Spleen (tissue), 11 donors: ENCODE data around the gene TTC21A. TPM values are rescaled to one million over a fixed set of nuclear protein-coding genes. Genes with fewer than 3 reads are reported as not detected.

ENCODE experiments used
- DNase-seq: peaks from one replicate; pipeline ENCODE4 v3.0.0-alpha.2; 2020
- H3K27ac ChIP-seq, 8 donors: fragments of 200-600 bp; sonication (generic) in 7 of 8; 1 replicate in 4 of 8; 2 replicates in 4 of 8; pipeline versions ENCODE4 v1.5.0 to v1.8.0; 2016 to 2021; ENCODE audit warnings: inconsistent platforms in 4 of 8, mild to moderate bottlenecking in 4 of 8, moderate library complexity in 1 of 8
- H3K27me3 ChIP-seq, 7 donors: fragments of 200-600 bp; sonication (generic) in 6 of 7; replicated peaks in 1 of 7; 1 replicate in 4 of 7; 2 replicates in 3 of 7; pipeline versions ENCODE4 v1.5.0 to v1.8.0; 2016 to 2021; ENCODE audit warnings: inconsistent platforms in 3 of 7, mild to moderate bottlenecking in 1 of 7
- H3K36me3 ChIP-seq, 6 donors: fragments of 200-600 bp; sonication (generic) in 5 of 6; 1 replicate in 4 of 6; 2 replicates in 2 of 6; pipeline versions ENCODE4 v1.5.0 to v1.8.0; 2016 to 2021; ENCODE audit warnings: inconsistent platforms in 2 of 6
- H3K4me1 ChIP-seq, 6 donors: fragments of 200-600 bp; sonication (generic) in 5 of 6; 1 replicate in 3 of 6; 2 replicates in 3 of 6; pipeline versions ENCODE4 v1.5.0 to v1.8.0; 2016 to 2021; ENCODE audit warnings: inconsistent platforms in 3 of 6
- H3K4me3 ChIP-seq, 8 donors: fragments of 200-600 bp; sonication (generic) in 7 of 8; 1 replicate in 4 of 8; 2 replicates in 4 of 8; pipeline versions ENCODE4 v1.5.0 to v1.8.0; 2016 to 2021; ENCODE audit warnings: inconsistent platforms in 4 of 8, mild to moderate bottlenecking in 4 of 8, moderate library complexity in 2 of 8
- H3K9me3 ChIP-seq, 8 donors: fragments of 200-600 bp; sonication (generic) in 7 of 8; 1 replicate in 4 of 8; 2 replicates in 4 of 8; pipeline versions ENCODE4 v1.5.0 to v1.8.0; 2016 to 2021; ENCODE audit warnings: inconsistent platforms in 4 of 8
- POLR2A ChIP-seq, 3 donors: fragments of 450-650 bp; IDR thresholded peaks; one replicate each; pipeline ENCODE4 v1.5.1; 2017; ENCODE audit warnings: antibody characterized with exemption in 3 of 3, mild to moderate bottlenecking in 1 of 3
- POLR2AphosphoS5 ChIP-seq, 3 donors: sonication (generic); formaldehyde crosslinking; IDR thresholded peaks; one replicate each; pipeline ENCODE4 v1.5.1; 2017; ENCODE audit warnings: antibody characterized with exemption in 3 of 3
- WGBS, 5 donors: extraction: QIAGEN DNeasy Blood & Tissue Kit in 3 of 5; methylation state at CpG; one replicate each; pipeline versions ENCODE4 v1.1.5 to v1.1.7; 2013 to 2018; 5-methylcytosine and 5-hydroxymethylcytosine counted together
- intact Hi-C: fragments of 100-400 bp; cut with DNase I; formaldehyde crosslinking; loops from one replicate; pipeline ENCODE4 v1.15.0; 2023; ENCODE audit warnings: low total_unique reads
- polyA plus RNA-seq, 3 donors: library from polyadenylated mRNA; stranded (reverse); fragments of 200-250 nt; gene quantifications; one replicate each; pipeline ENCODE4 v1.2.1, GENCODE V29; 2013
- total RNA-seq, 7 donors: library from RNA; depleted of rRNA in 3 of 7; stranded (reverse); fragments of >200 nt in 3 of 7; fragmentation: NEBNext Ultra II Directional in 4 of 7; extraction: Animal tissue kit (Norgen Biotek cat#: 25700) in 4 of 7; gene quantifications; one replicate each; pipeline versions ENCODE4 v1.1.0 to v1.2.1, GENCODE V29; 2016 to 2021
- TF ChIP-seq, protein P1 (sequence below), 11 experiments: fragments of 200-600 bp in 7 of 11; fragments of 450-650 bp in 4 of 11; sonication (generic) in 4 of 11; IDR thresholded peaks in 8 of 11; conservative IDR thresholded peaks in 3 of 11; 1 replicate in 7 of 11; 2 replicates in 4 of 11; pipeline versions ENCODE4 v1.4.0 to v1.8.0; 2016 to 2021; ENCODE audit warnings: antibody characterized with exemption in 11 of 11, inconsistent platforms in 4 of 11, mild to moderate bottlenecking in 1 of 11
- donor health status: healthy with polysubstance abuse.
- donor health status: DM: no; HTN: no; CAD: no; lungs with moderate emphysema.
- donor health status: DM: no; HTN: no; CAD: no.
- donor health status: Bipolar disorder and iron deficiency.
- donor health status: healthy.
- donor health status: DM: no; HTN: no; CAD: no.
- donor health status: DM: yes; HTN: yes; CAD: no.

TTC21A gene
- total and polyA plus RNA-seq, 10 donors, result 11.6 to 34.3 (median 16.0) TPM

DNA sequence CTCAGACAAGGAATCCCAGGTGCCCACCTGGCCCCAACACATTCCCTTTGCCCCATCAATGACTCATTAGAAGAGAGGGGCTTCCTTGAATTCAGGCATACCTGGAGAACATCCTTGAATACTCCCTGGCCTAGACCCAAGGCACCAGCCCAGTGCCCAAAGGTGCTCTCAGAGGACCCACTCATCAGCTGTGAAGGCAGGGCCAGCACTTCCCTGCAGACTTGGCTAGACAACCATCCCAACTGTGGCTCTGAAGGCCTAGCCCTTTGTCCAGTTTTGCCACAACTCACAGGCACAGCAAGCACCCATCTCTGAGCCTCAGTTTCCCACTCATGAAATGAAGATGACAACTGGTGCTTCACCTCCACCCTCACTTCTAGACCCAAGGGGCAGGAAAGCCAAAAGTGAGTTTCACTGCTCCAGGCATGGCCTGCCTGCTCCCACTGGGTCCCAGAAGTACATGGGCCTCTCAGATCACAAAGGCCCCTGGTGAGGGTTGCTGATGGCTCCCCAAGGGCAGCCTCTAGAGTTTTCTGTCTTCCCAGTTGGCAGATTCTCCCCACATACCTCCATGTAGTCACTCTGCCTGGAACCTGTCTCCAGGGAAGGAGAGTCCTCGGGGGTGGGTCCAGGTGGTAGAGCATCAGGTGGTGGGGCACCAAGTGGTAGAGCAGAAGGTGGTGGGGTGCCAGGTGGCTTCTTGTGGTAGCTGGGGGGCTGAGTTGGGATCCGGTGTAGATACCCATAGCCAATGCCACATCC lies 7.6 kb upstream of the TTC21A start:
- H3K4me3 ChIP-seq, result no peak overlapping the region
- no peaks in the 10 kb centered on the region for H3K9me3 ChIP-seq
- no peak for DNase-seq
- TF ChIP-seq POLR2A (IDR thresholded peaks at IDR 0.05), result no peak
- TF ChIP-seq, protein P1, sequence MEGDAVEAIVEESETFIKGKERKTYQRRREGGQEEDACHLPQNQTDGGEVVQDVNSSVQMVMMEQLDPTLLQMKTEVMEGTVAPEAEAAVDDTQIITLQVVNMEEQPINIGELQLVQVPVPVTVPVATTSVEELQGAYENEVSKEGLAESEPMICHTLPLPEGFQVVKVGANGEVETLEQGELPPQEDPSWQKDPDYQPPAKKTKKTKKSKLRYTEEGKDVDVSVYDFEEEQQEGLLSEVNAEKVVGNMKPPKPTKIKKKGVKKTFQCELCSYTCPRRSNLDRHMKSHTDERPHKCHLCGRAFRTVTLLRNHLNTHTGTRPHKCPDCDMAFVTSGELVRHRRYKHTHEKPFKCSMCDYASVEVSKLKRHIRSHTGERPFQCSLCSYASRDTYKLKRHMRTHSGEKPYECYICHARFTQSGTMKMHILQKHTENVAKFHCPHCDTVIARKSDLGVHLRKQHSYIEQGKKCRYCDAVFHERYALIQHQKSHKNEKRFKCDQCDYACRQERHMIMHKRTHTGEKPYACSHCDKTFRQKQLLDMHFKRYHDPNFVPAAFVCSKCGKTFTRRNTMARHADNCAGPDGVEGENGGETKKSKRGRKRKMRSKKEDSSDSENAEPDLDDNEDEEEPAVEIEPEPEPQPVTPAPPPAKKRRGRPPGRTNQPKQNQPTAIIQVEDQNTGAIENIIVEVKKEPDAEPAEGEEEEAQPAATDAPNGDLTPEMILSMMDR (IDR thresholded peaks at IDR 0.05 in 8 of 11, conservative IDR thresholded peaks at IDR 0.05 in 3 of 11), result peak in 1 of 11 experiments; percentile 7
- H3K27me3 ChIP-seq, result no peaks in the 10 kb centered on the region
- intact Hi-C loops, result loop anchor here (10.0 kb wide), 1 partner anchor 195 kb away; no protein-coding TSS in a partner anchor
- H3K36me3 ChIP-seq, result peaks cover 0 to 81% (median 56%) of the 10 kb centered on the region in 6 donors
- no peak overlapping the region for H3K27ac ChIP-seq
- WGBS, 5 donors, result 86 to 98% (median 94%) methylated on average over 2 of the region's 2 CpGs
- peaks cover 4 to 54% (median 26%) of the 10 kb centered on the region in 6 donors for H3K4me1 ChIP-seq

DNA sequence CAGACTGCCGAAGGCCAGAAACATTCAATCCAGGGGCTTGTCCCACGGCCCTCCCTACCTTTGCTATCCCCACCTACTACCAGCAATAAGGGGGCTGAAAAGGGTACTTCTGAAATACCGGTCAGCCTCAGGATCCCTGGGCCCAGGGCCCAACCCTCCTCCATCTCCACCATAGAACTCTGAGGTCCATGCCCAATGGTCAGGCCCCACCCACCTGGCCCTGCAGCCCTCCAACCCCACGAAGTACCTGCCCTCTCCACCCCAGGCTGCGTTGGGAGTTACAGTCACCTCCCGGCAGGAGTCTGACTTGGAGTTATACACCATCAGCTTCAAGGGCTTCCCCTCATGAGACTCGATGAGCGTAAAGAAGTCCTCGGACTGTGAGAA lies 7.0 kb upstream of the TTC21A start:
- no peak overlapping the region for H3K4me3 ChIP-seq
- no peak for DNase-seq
- no peaks in the 10 kb centered on the region for H3K9me3 ChIP-seq
- peaks cover 0 to 75% (median 51%) of the 10 kb centered on the region in 6 donors for H3K36me3 ChIP-seq
- 93 to 96% (median 96%) methylated on average over 9 of the region's 9 CpGs for WGBS, 5 donors
- H3K27ac ChIP-seq, result peak overlapping the region in 1 of 8 donors; percentile 40
- intact Hi-C loops, result loop anchor here (10.0 kb wide), 1 partner anchor 194 kb away; no protein-coding TSS in a partner anchor
- TF ChIP-seq, protein P1 (IDR thresholded peaks at IDR 0.05 in 8 of 11, conservative IDR thresholded peaks at IDR 0.05 in 3 of 11), result no peak
- no peak for TF ChIP-seq POLR2A (IDR thresholded peaks at IDR 0.05)
- no peak for TF ChIP-seq POLR2AphosphoS5 (IDR thresholded peaks at IDR 0.05)
- H3K4me1 ChIP-seq, result peaks cover 7 to 60% (median 31%) of the 10 kb centered on the region in 6 donors
- H3K27me3 ChIP-seq, result no peaks in the 10 kb centered on the region

DNA sequence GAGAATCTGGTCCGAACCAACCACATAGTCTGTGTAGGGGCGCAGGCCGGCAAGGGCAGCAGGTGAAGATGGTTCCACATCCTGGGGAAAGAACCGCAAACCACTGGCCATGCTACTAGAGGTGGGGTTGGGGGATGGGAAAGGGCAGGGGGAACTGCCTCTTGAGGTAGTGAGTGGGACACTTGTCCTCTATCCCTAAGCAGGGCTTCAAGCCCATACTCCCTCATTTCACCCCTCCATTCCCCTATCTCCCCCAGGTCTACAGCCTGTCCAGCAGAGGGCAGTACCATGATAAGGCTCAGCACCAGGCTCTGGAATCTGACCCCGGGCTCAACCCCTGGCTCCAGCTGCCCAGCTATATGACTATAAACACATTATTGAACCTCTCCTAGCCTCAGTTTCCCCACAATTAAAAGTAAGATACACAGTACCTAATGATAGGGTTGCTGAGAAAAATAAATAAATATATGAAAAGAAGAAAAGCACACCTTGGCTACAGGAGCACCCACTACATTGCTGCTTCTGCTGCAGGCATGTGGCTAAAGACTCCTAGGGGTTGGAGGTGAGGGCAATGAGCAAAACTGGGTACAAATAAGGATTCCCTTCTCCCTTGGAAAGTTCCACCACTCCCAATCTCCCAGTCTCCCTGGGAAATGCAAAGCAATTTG lies 6.3 kb upstream of the TTC21A start:
- peak; percentile 85 for DNase-seq
- TF ChIP-seq, protein P1 (IDR thresholded peaks at IDR 0.05 in 8 of 11, conservative IDR thresholded peaks at IDR 0.05 in 3 of 11), result peak; percentile 59 to 86 (median 76)
- TF ChIP-seq POLR2AphosphoS5 (IDR thresholded peaks at IDR 0.05), result peak in 1 of 3 donors; percentile 25
- TF ChIP-seq POLR2A (IDR thresholded peaks at IDR 0.05), result no peak
- peak overlapping the region in 2 of 8 donors; percentile 11 to 93 for H3K27ac ChIP-seq
- 78 to 84% (median 83%) methylated on average over 5 of the region's 5 CpGs for WGBS, 5 donors
- intact Hi-C loops, result loop anchor here (10.0 kb wide), 1 partner anchor 194 kb away; no protein-coding TSS in a partner anchor
- no peaks in the 10 kb centered on the region for H3K27me3 ChIP-seq
- peaks cover 0 to 68% (median 44%) of the 10 kb centered on the region in 6 donors for H3K36me3 ChIP-seq
- H3K9me3 ChIP-seq, result no peaks in the 10 kb centered on the region
- peaks cover 14 to 67% (median 38%) of the 10 kb centered on the region in 6 donors for H3K4me1 ChIP-seq
- H3K4me3 ChIP-seq, result no peak overlapping the region
